T-cell (primary cell): ENCODE data around the gene RAB3C. TPM values are rescaled to one million over a fixed set of nuclear protein-coding genes. Genes with fewer than 3 reads are reported as not detected.

ENCODE experiments used
- ATAC-seq, 4 experiments: fragments of 200-7000 bp in 3 of 4; fragments of 150-1000 bp in 1 of 4; cut with Tn5 transposase; replicated peaks in 1 of 4; 1 replicate in 3 of 4; 2 replicates in 1 of 4; pipeline ENCODE4 v1.10.0; 2021; ENCODE audit warnings: moderate library complexity in 3 of 4, mild to moderate bottlenecking in 2 of 4, moderate number of reproducible peaks in 1 of 4
- CTCF ChIA-PET, 2 donors: fragments of 300-600 bp; sonication (Branson Sonifier 250); formaldehyde crosslinking; loops; one replicate each; lab custom pipeline; 2022; ENCODE audit warnings: antibody characterized with exemption in 2 of 2; lab: Charles Lee
- POLR2A ChIA-PET, 2 donors: fragments of 300-600 bp; sonication (Branson Sonifier 250); formaldehyde crosslinking; loops; one replicate each; lab custom pipeline; 2022; ENCODE audit warnings: antibody characterized with exemption in 2 of 2; lab: Charles Lee
- DNase-seq, 35 experiments: peaks; one replicate each; pipeline versions ENCODE4 v3.0.0 to v3.0.0-alpha.2; 2013 to 2023
- H3K27ac ChIP-seq: one replicate; pipeline ENCODE4 v1.5.1; 2013; ENCODE audit warnings: low read length
- H3K27me3 ChIP-seq, 2 experiments: replicated peaks in 1 of 2; 1 replicate in 1 of 2; 2 replicates in 1 of 2; pipeline versions ENCODE4 v1.6.1 to v1.7.0; 2013; ENCODE audit warnings: low read length in 1 of 2, mixed read lengths in 1 of 2; ENCODE audit not compliant: control insufficient read depth in 2 of 2, insufficient read depth in 2 of 2; ENCODE audit errors: extremely low read depth in 1 of 2
- H3K36me3 ChIP-seq, 2 donors: 1 replicate in 1 of 2; 2 replicates in 1 of 2; pipeline versions ENCODE4 v1.6.1 to v1.7.0; 2013; ENCODE audit warnings: low read length in 1 of 2; ENCODE audit not compliant: control insufficient read depth in 2 of 2, insufficient read depth in 1 of 2; ENCODE audit errors: extremely low read depth in 1 of 2
- H3K4me1 ChIP-seq, 2 experiments: 1 replicate in 1 of 2; 2 replicates in 1 of 2; pipeline versions ENCODE4 v1.6.1 to v1.7.0; 2013; ENCODE audit warnings: low read length in 2 of 2, mixed read lengths in 1 of 2; ENCODE audit not compliant: insufficient read depth in 2 of 2, control insufficient read depth in 1 of 2; ENCODE audit errors: extremely low read depth in 1 of 2
- H3K4me3 ChIP-seq, 2 donors: 1 replicate in 1 of 2; 2 replicates in 1 of 2; pipeline versions ENCODE4 v1.5.1 to v1.7.0; 2013; ENCODE audit warnings: mild to moderate bottlenecking in 2 of 2, low read length in 1 of 2, moderate library complexity in 1 of 2; ENCODE audit not compliant: control insufficient read depth in 1 of 2; ENCODE audit errors: extremely low read depth in 1 of 2
- H3K9me3 ChIP-seq: 2 replicates; pipeline ENCODE4 v1.7.0; 2013
- H3K27ac Mint-ChIP-seq, 2 donors: one replicate each; pipeline ENCODE4 v1.8.0; 2020 to 2021; ENCODE audit warnings: mild to moderate bottlenecking in 2 of 2, mixed read lengths in 2 of 2
- H3K27me3 Mint-ChIP-seq, 2 donors: one replicate each; pipeline ENCODE4 v1.8.0; 2021 to 2022; ENCODE audit warnings: mixed read lengths in 2 of 2
- H3K36me3 Mint-ChIP-seq: one replicate; pipeline ENCODE4 v1.8.0; 2021; ENCODE audit warnings: mixed read lengths
- H3K4me1 Mint-ChIP-seq, 3 donors: one replicate each; pipeline ENCODE4 v1.8.0; 2020 to 2022; ENCODE audit warnings: mixed read lengths in 3 of 3, mild to moderate bottlenecking in 1 of 3
- H3K4me3 Mint-ChIP-seq, 3 donors: one replicate each; pipeline ENCODE4 v1.8.0; 2020 to 2022; ENCODE audit warnings: mild to moderate bottlenecking in 3 of 3, mixed read lengths in 3 of 3, moderate library complexity in 3 of 3
- H3K9me3 Mint-ChIP-seq, 3 donors: one replicate each; pipeline ENCODE4 v1.8.0; 2020 to 2022; ENCODE audit warnings: mixed read lengths in 3 of 3
- WGBS: methylation state at CpG from one replicate; pipeline ENCODE4 v1.1.5; 2013; ENCODE audit warnings: missing lambda C conversion rate; ENCODE audit not compliant: insufficient coverage; 5-methylcytosine and 5-hydroxymethylcytosine counted together
- total RNA-seq, 35 experiments: library from RNA in 6 of 35; stranded (reverse) in 6 of 35; fragments of 120-200 nt in 1 of 35; gene quantifications; one replicate each; pipeline versions ENCODE4 v1.2.1 to v1.2.4 and lab custom pipeline; 2013 to 2026

The RAB3C gene
- total RNA-seq, 5 donors from 2014 or later (not counting 1 experiment from before 2014, with no cell fraction given), result not detected

DNA sequence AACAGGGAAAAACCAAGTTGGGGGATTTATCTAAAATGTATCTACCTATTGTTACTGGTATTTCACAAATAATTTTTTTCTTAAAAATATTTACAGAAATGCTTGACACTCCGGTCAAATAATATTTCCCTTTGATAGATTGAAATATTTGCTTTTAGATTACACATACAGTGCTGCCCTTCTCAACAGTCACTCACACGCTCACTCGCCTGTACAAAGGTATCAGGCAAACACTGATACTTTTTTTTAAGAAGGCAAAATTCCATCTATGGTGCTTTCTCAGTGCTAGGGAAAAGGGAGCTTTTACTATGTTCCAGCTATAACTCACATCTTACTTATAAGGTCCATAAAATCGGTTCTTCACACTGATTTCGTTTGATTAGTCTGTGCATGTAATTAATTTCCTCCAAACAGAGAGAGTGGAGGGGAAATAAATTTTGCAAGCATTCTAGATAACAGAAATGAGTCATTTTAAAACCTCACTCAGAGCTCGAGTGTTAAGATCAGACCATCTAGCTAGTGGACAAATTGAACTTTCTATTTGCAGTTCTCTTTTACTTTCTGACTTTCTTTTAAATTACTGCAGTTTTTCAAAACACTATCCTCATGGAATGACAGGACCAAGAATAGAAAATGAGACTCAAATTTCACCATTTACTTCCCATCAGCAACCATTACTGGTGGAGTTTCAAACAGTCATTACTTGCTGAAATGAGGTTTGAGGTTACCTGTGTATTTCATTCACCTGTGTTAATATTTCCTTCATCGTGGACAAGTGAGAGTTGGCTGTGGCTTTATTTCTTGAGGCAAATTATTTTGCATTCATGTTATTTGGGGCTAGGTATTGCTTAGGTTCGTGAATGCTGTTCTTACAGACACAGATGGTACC is 273.2 kb downstream of the RAB3C start:
- no peak overlapping the region for H3K27ac Mint-ChIP-seq
- no peak for ATAC-seq
- POLR2A ChIA-PET, result no interaction called here
- H3K27me3 Mint-ChIP-seq, result peaks cover 15 to 31% of the 10 kb centered on the region in 2 donors
- CTCF ChIA-PET, result interaction anchor here (0.6 kb wide), 2 partner anchors 62 to 394 kb away, joined by 3 read pairs; no protein-coding TSS in a partner anchor
- no peaks in the 10 kb centered on the region for H3K9me3 Mint-ChIP-seq
- Histone ChIP-seq H3K36me3 (no peaks in the 10 kb centered on the region), H3K27ac (no peak overlapping the region), H3K4me3 (no peak overlapping the region), H3K9me3 (no peaks in the 10 kb centered on the region), H3K4me1 (no peaks in the 10 kb centered on the region), H3K27me3 (no peaks in the 10 kb centered on the region)
- no peak for DNase-seq
- WGBS, result no CpG with 5 or more reads among the region's 8 CpGs
- H3K36me3 Mint-ChIP-seq, result no peaks in the 10 kb centered on the region
- no peaks in the 10 kb centered on the region for H3K4me1 Mint-ChIP-seq
- no peak overlapping the region for H3K4me3 Mint-ChIP-seq

DNA sequence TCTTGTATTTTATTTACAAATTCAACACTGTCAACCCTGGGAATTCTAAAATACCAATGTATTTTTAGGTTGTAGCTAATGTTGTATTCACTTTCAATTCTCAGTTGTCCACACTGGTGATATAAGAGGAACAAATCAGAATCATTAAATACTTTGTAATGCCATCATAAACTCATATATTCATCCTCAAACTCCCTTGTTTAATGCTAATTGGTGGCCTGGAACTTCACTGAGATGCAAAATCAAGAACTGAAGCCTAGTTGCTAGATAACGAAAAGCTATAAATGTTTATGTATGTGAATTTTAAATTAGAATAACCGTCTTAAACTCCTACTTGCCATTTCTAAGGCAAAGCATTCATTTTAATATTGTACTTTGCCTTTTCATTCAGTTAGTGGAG is 274.7 kb downstream of the RAB3C start:
- ATAC-seq, result no peak
- no peaks in the 10 kb centered on the region for H3K36me3 Mint-ChIP-seq
- no peak overlapping the region for H3K4me3 ChIP-seq

DNA sequence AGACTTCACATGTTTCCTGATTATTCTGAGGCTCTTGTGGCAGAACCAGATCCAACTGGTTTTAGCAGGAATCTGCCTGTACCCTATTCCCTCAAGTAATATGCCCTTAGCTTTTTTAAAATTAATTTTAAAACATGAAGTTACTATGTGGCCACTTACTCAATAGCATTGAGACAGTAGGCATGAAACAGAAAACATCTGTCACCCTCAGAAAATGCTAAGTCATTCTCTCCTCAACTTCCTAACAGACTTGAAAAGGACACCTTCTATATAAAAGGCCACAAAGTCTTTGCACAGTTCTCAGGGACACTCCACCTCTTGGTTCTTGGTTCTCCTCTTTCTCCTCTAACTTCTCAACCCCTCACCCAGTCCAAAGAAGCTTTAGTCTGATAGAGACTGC is 277.8 kb downstream of the RAB3C start:
- no peaks in the 10 kb centered on the region for H3K9me3 ChIP-seq
- Mint-ChIP-seq H3K36me3 (no peaks in the 10 kb centered on the region), H3K27me3 (peaks cover 18% of the 10 kb centered on the region in 2 donors), H3K27ac (no peak overlapping the region), H3K4me1 (no peaks in the 10 kb centered on the region), H3K9me3 (no peaks in the 10 kb centered on the region), H3K4me3 (no peak overlapping the region)
- H3K4me3 ChIP-seq, result no peak overlapping the region
- ChIA-PET CTCF (interaction anchor here in 1 of 2 donors (0.8 to 1.1 kb wide), 2 partner anchors 17 to 508 kb away, joined by 3 to 4 read pairs; no protein-coding TSS in a partner anchor), POLR2A (no interaction called here)
- ATAC-seq (no peak), DNase-seq (no peak)
- H3K36me3 ChIP-seq, result no peaks in the 10 kb centered on the region
- H3K4me1 ChIP-seq, result no peaks in the 10 kb centered on the region
- no peaks in the 10 kb centered on the region for H3K27me3 ChIP-seq
- no peak overlapping the region for H3K27ac ChIP-seq

More for the DNA sequence above, 274.7 kb downstream of the RAB3C start:
- no peaks in the 10 kb centered on the region for H3K9me3 ChIP-seq
- no peaks in the 10 kb centered on the region for H3K4me1 Mint-ChIP-seq
- no CpG with 5 or more reads among the region's 2 CpGs for WGBS
- no peak for DNase-seq
- H3K36me3 ChIP-seq, result no peaks in the 10 kb centered on the region
- ChIA-PET CTCF (interaction anchor here in 1 of 2 donors (1.3 kb wide), 1 partner anchor 10 kb away, joined by 3 read pairs; no protein-coding TSS in a partner anchor), POLR2A (no interaction called here)
- no peaks in the 10 kb centered on the region for H3K9me3 Mint-ChIP-seq
- peaks cover 15 to 18% of the 10 kb centered on the region in 2 donors for H3K27me3 Mint-ChIP-seq
- H3K27me3 ChIP-seq, result no peaks in the 10 kb centered on the region
- no peak overlapping the region for H3K27ac ChIP-seq
- no peak overlapping the region for H3K27ac Mint-ChIP-seq
- no peaks in the 10 kb centered on the region for H3K4me1 ChIP-seq
- H3K4me3 Mint-ChIP-seq, result no peak overlapping the region

DNA sequence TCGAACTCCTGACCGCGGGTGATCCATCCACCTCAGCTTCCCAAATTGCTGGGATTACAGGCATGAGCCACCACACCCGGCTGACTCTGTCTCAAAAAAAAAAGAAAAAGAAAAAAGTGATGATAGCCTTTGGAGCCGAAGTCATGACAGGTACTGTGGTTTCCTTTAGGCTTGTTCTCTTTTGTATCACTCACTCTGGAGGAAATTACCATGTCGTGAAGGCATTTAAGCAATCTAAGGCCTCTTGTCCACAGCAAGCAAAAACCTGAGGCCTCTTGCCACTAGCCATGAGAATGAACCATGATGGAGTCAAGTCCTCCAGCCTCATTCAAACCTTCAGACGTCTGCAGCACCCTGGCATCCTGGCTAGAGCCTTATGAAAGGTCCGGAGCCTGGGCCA is 286.1 kb downstream of the RAB3C start:
- no peak for DNase-seq
- WGBS, result 18% methylated on average over 2 of the region's 8 CpGs
- Histone ChIP-seq H3K9me3 (no peaks in the 10 kb centered on the region), H3K4me3 (no peak overlapping the region), H3K27ac (no peak overlapping the region), H3K27me3 (peaks cover 0 to 2% of the 10 kb centered on the region in 2 experiments), H3K4me1 (no peaks in the 10 kb centered on the region), H3K36me3 (no peaks in the 10 kb centered on the region)
- no peak overlapping the region for H3K27ac Mint-ChIP-seq
- H3K4me3 Mint-ChIP-seq, result no peak overlapping the region
- H3K4me1 Mint-ChIP-seq, result no peaks in the 10 kb centered on the region
- ChIA-PET CTCF (interaction anchor here in 1 of 2 donors (0.6 to 0.7 kb wide), 3 partner anchors 18 to 307 kb away, joined by 3 read pairs; no protein-coding TSS in a partner anchor), POLR2A (no interaction called here)
- H3K36me3 Mint-ChIP-seq, result no peaks in the 10 kb centered on the region
- peaks cover 8% of the 10 kb centered on the region in 2 donors for H3K27me3 Mint-ChIP-seq
- ATAC-seq, result no peak
- H3K9me3 Mint-ChIP-seq, result no peaks in the 10 kb centered on the region

DNA sequence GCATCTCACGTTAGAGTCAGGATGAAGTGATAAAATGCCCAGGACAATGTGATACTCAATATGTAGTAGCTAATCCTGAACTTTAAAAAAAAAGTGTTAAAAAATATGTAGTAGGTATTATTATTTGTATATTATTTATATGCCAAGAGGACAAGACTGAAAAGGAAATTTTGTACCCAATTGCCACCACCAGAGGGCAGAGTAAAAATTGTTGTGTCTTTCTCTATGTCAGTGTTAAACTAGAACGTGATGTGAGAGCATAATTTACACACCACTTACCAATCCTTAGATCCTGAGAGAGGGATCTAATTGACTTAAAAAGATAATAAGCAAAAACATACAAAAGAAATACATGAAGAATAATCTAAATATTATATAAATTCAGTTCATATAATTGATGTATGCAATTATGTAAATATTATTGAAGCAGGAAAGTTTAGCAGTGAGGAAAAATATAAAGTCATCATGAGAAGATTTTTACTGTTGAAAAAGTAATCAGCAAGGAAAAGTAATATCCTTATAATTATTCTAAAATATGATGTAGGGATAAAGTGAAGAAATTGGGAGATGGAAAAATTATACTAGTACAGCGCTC is 288.9 kb downstream of the RAB3C start:
- peak in 8 of 35 experiments; percentile 6 to 57 (median 15) for DNase-seq
- no peak overlapping the region for H3K27ac Mint-ChIP-seq
- H3K4me1 Mint-ChIP-seq, result no peaks in the 10 kb centered on the region
- H3K36me3 Mint-ChIP-seq, result no peaks in the 10 kb centered on the region
- POLR2A ChIA-PET, result no interaction called here
- no peak overlapping the region for H3K4me3 ChIP-seq
- H3K27me3 ChIP-seq, result peaks cover 0 to 2% of the 10 kb centered on the region in 2 experiments
- ATAC-seq, result peak in 2 of 4 experiments; percentile 38 to 40
- H3K4me3 Mint-ChIP-seq, result no peak overlapping the region
- WGBS, result no CpG with 5 or more reads among the region's 3 CpGs
- H3K4me1 ChIP-seq, result no peaks in the 10 kb centered on the region
- no peak overlapping the region for H3K27ac ChIP-seq
- H3K27me3 Mint-ChIP-seq, result peaks cover 10 to 15% of the 10 kb centered on the region in 2 donors
- no peaks in the 10 kb centered on the region for H3K36me3 ChIP-seq
- no peaks in the 10 kb centered on the region for H3K9me3 ChIP-seq
- H3K9me3 Mint-ChIP-seq, result no peaks in the 10 kb centered on the region
- CTCF ChIA-PET, result interaction anchor here in 1 of 2 donors (1.3 kb wide), 1 partner anchor 15 kb away, joined by 4 read pairs; no protein-coding TSS in a partner anchor

DNA sequence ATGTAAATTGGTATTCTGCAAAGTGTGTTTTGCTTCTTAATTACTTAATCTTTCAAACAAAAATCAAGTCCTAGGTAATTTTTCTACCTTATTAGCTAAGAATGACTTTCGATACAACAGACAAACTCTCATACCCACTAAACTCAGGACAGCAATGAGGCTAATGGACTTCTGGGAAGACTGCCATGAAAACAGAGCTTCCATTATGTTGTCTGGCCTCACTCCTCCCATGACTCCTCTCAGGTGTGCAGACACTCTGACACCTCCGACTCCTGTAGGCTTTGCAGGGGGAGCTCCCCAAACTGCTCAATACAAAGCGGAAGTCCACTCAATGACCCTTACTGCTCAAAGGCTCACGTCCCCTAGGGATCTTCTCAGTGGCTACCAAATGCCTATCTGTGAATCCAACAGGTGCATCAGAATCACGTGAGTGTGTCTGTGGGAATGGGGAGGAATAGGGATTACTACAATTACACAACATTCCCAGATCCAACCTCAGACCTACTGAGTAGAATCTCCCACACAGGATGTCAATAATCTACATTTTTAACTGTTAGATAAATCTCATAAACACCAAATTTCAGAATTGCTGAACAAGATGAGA is 289.9 kb downstream of the RAB3C start:
- H3K9me3 ChIP-seq, result no peaks in the 10 kb centered on the region
- no peak overlapping the region for H3K27ac ChIP-seq
- H3K4me3 ChIP-seq, result no peak overlapping the region
- peaks cover 0 to 2% of the 10 kb centered on the region in 2 experiments for H3K27me3 ChIP-seq
- H3K4me1 ChIP-seq, result no peaks in the 10 kb centered on the region
- Mint-ChIP-seq H3K4me3 (no peak overlapping the region), H3K27ac (no peak overlapping the region), H3K9me3 (no peaks in the 10 kb centered on the region), H3K36me3 (no peaks in the 10 kb centered on the region), H3K27me3 (peaks cover 12 to 20% of the 10 kb centered on the region in 2 donors), H3K4me1 (no peaks in the 10 kb centered on the region)
- DNase-seq, result no peak
- ATAC-seq, result no peak
- POLR2A ChIA-PET, result no interaction called here
- H3K36me3 ChIP-seq, result no peaks in the 10 kb centered on the region
- WGBS, result 100% methylated on average over 2 of the region's 5 CpGs
- CTCF ChIA-PET, result interaction anchor here (0.5 to 3.3 kb wide), 8 partner anchors 14 to 878 kb away, joined by 3 to 11 read pairs (median 3); no protein-coding TSS in a partner anchor
